Astrocyte (in vitro differentiated cells and primary cell): Measurements from ENCODE around the gene NUDT16L1. TPM values are rescaled to one million over a fixed set of nuclear protein-coding genes. Genes with fewer than 3 reads are reported as not detected.

Experiments
- microRNA-seq: library from miRNA; unstranded; fragments of <30 nt; microRNA quantifications from one replicate; pipeline ENCODE4 v1.2.0, GENCODE V29; 2020
- total RNA-seq: library from RNA; stranded (reverse); gene quantifications from 2 replicates; pipeline ENCODE4 v1.2.1, GENCODE V29; 2021

NUDT16L1 gene
- total RNA-seq, 1 donor from 2014 or later, result 42.2 TPM

Small RNA genes within 50 kb of the gene (microRNA-seq; reads per million reads assigned to microRNA genes)
- 0.82 reads per million for gene MIR6769A

Other genes with a start within 250 kb of the NUDT16L1 start
- 28.5 and 31.2 TPM in 2 replicates for gene NMRAL1, start 218.9 kb upstream of the NUDT16L1 start, total RNA-seq
- gene HMOX2, start 217.2 kb upstream of the NUDT16L1 start, total RNA-seq, result 53.1 and 64.9 TPM in 2 replicates
- 56.9 and 64.7 TPM in 2 replicates for gene CDIP1, start 154.8 kb upstream of the NUDT16L1 start, total RNA-seq
- 0.20 and 0.38 TPM in 2 replicates for gene C16orf96, start 137.2 kb upstream of the NUDT16L1 start, total RNA-seq
- gene UBALD1, start 78.7 kb upstream of the NUDT16L1 start, total RNA-seq, result 49.8 and 53.0 TPM in 2 replicates
- 89.0 and 91.5 TPM in 2 replicates for gene MGRN1, start 68.7 kb upstream of the NUDT16L1 start, total RNA-seq
- 23.7 and 27.2 TPM in 2 replicates for gene ANKS3, start 40.7 kb downstream of the NUDT16L1 start, total RNA-seq
- gene DNAAF8, start 41.0 kb downstream of the NUDT16L1 start, total RNA-seq, result 2.7 and 2.9 TPM in 2 replicates
- gene ZNF500, start 73.6 kb downstream of the NUDT16L1 start, total RNA-seq, result 12.2 and 14.6 TPM in 2 replicates
- 4.4 and 5.9 TPM in 2 replicates for gene SEPTIN12, start 94.8 kb downstream of the NUDT16L1 start, total RNA-seq
- not detected in 2 replicates for gene SMIM22, start 101.8 kb downstream of the NUDT16L1 start, total RNA-seq
- 33.6 and 38.0 TPM in 2 replicates for gene ROGDI, start 109.1 kb downstream of the NUDT16L1 start, total RNA-seq
- 69.9 and 77.8 TPM in 2 replicates for gene GLYR1, start 153.7 kb downstream of the NUDT16L1 start, total RNA-seq
- 42.9 and 45.3 TPM in 2 replicates for gene UBN1, start 153.9 kb downstream of the NUDT16L1 start, total RNA-seq
- 5.8 and 12.3 TPM in 2 replicates for gene PPL, start 243.6 kb downstream of the NUDT16L1 start, total RNA-seq